ENCODE data around the gene CZIB. TPM values are rescaled to one million over a fixed set of nuclear protein-coding genes. Genes with fewer than 3 reads are reported as not detected.

CZIB gene
- polyA plus RNA-seq, 3 donors = 55.3 to 62.2 (median 58.2) TPM

DNA sequence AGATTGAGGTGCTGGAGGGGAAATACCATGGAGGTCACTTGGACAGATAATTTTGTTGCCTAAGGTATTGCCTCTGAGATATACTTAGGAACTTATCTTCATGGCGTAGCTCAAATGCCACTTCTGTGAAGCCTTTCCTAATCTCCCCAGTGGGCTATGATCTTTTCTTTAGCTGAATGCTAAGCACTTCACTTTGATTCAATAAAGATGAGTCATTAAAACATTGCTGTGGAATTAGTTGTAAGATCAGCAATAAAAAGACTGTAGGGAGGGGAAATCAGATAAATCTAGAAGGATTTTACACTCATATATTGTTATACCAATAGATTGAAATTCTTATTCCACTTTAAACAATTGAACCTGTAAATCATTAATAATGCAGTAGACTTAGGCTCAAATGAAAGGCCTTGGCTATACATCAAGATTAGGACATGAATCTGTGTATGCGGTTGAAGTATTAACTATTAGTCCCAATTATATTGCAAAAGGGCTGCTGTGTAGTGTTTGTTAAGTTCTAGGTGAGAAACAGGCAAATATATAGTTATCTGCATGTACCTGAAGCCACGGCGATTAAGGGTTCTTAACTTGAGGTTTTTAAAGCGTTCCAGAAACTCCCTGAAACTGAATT is 37.1 kb upstream of the CZIB start:
- Histone ChIP-seq H3K4me1 (ENCODE audit: control insufficient read depth in 1 of 2, insufficient read depth in 2 of 2, low read length in 2 of 2) (no peaks in the 10 kb centered on the region), H3K4me3 (replicated peaks in 1 of 3; ENCODE audit: low read depth in 2 of 3, low read length in 3 of 3) (no peak overlapping the region), H3K27ac (ENCODE audit: low read depth in 1 of 2, low read length in 2 of 2) (no peak overlapping the region), H4K20me1 (ENCODE audit: insufficient read depth, low read length) (no peaks in the 10 kb centered on the region), H2AFZ (ENCODE audit: insufficient read depth, low read depth, low read length, poor library complexity, severe bottlenecking) (no peak overlapping the region), H3K4me2 (replicated peaks; ENCODE audit: extremely low read depth, low read length, poor library complexity, severe bottlenecking) (no peak overlapping the region), H3K9ac (ENCODE audit: insufficient read depth, low read length, poor library complexity, severe bottlenecking) (no peak overlapping the region), H3K27me3 (ENCODE audit: control insufficient read depth in 2 of 2, insufficient read depth in 2 of 2, low read length in 2 of 2) (no peaks in the 10 kb centered on the region), H3K79me2 (ENCODE audit: insufficient read depth, low read length) (no peaks in the 10 kb centered on the region), H3K9me3 (replicated peaks in 1 of 2; ENCODE audit: control insufficient read depth in 1 of 2, insufficient read depth in 1 of 2, low read length in 2 of 2) (no peaks in the 10 kb centered on the region), H3K36me3 (replicated peaks in 1 of 2; ENCODE audit: control insufficient read depth in 1 of 2, insufficient read depth in 2 of 2, low read length in 2 of 2) (peaks cover 79 to 98% of the 10 kb centered on the region in 2 donors)
- intact Hi-C loops (cut with micrococcal nuclease) = no loop called here
- Mint-ChIP-seq H3K9me3 (no peaks in the 10 kb centered on the region), H3K36me3 (peaks cover 83 to 85% of the 10 kb centered on the region in 2 donors), H3K4me1 (no peaks in the 10 kb centered on the region), H3K27ac (no peak overlapping the region), H3K27me3 (ENCODE audit: low read depth in 3 of 3) (peaks cover 0 to 2% (median 0%) of the 10 kb centered on the region in 3 donors), H3K4me3 (no peak overlapping the region)
- TF ChIP-seq, protein P1, sequence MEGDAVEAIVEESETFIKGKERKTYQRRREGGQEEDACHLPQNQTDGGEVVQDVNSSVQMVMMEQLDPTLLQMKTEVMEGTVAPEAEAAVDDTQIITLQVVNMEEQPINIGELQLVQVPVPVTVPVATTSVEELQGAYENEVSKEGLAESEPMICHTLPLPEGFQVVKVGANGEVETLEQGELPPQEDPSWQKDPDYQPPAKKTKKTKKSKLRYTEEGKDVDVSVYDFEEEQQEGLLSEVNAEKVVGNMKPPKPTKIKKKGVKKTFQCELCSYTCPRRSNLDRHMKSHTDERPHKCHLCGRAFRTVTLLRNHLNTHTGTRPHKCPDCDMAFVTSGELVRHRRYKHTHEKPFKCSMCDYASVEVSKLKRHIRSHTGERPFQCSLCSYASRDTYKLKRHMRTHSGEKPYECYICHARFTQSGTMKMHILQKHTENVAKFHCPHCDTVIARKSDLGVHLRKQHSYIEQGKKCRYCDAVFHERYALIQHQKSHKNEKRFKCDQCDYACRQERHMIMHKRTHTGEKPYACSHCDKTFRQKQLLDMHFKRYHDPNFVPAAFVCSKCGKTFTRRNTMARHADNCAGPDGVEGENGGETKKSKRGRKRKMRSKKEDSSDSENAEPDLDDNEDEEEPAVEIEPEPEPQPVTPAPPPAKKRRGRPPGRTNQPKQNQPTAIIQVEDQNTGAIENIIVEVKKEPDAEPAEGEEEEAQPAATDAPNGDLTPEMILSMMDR (IDR thresholded peaks at IDR 0.05) = no peak
- 94% methylated on average over 2 of the region's 5 CpGs for WGBS (ENCODE audit: insufficient coverage)
- DNase-seq = no peak

DNA sequence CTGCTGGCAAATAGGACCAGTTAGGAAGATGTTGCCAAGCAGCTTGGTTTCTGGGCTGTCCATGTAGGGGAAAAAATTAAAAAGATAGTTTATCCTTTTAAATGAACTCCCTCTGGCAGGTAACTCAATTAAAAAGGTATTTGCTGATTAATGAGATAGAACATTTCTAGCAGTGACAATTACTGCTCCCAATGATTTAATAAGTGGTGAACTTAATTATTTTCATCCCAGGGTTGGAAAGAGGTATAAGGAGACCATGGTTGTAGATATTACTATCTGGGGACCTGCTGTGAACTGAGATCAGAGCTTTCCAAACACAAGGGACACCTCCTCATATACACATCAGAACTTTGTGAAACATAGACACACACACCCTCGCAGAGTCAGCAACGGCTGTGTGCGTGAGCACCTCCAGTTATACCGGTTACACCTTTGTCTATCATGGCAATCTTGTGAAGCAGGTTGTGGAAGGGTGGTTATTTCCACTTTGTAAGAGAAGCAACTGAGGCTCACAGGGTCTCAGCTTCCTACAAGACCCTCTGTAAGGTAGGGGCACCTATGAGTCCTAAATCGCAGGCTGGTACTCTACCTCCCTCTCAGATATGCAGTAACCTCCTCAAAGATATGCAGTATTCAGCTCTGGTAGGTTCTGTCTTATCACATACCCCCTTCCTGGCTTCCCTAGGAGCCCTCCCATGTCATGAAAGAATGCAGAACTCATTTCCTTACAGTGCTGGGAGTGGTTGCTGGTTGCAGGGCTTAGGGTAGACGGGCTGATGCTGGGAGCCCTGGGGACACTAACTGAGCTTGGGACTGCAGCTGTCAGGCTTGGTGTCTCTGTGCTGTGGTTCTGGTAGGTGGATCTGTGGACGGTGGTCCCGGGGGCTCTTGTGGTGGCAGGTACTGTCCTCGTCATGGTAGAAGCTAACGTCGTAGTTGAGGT is 36.3 kb upstream of the CZIB start:
- H3K36me3 Mint-ChIP-seq = peaks cover 79 to 82% of the 10 kb centered on the region in 2 donors
- no peaks in the 10 kb centered on the region for H3K4me1 ChIP-seq (ENCODE audit: control insufficient read depth in 1 of 2, insufficient read depth in 2 of 2, low read length in 2 of 2)
- peak overlapping the region in 2 of 7 donors; percentile 32 to 33 for H3K27ac Mint-ChIP-seq
- no peak overlapping the region for H3K4me3 Mint-ChIP-seq
- TF ChIP-seq, protein P1 (IDR thresholded peaks at IDR 0.05) = no peak
- 99% methylated on average over 6 of the region's 11 CpGs for WGBS (ENCODE audit: insufficient coverage)
- H4K20me1 ChIP-seq (ENCODE audit: insufficient read depth, low read length) = no peaks in the 10 kb centered on the region
- H3K27ac ChIP-seq (ENCODE audit: low read depth in 1 of 2, low read length in 2 of 2) = no peak overlapping the region
- H3K79me2 ChIP-seq (ENCODE audit: insufficient read depth, low read length) = no peaks in the 10 kb centered on the region
- H3K27me3 ChIP-seq (ENCODE audit: control insufficient read depth in 2 of 2, insufficient read depth in 2 of 2, low read length in 2 of 2) = no peaks in the 10 kb centered on the region
- no peaks in the 10 kb centered on the region for H3K9me3 Mint-ChIP-seq
- H2AFZ ChIP-seq (ENCODE audit: insufficient read depth, low read depth, low read length, poor library complexity, severe bottlenecking) = no peak overlapping the region
- no peak for DNase-seq
- no peak overlapping the region for H3K4me3 ChIP-seq (replicated peaks in 1 of 3; ENCODE audit: low read depth in 2 of 3, low read length in 3 of 3)
- no peaks in the 10 kb centered on the region for H3K9me3 ChIP-seq (replicated peaks in 1 of 2; ENCODE audit: control insufficient read depth in 1 of 2, insufficient read depth in 1 of 2, low read length in 2 of 2)
- H3K9ac ChIP-seq (ENCODE audit: insufficient read depth, low read length, poor library complexity, severe bottlenecking) = no peak overlapping the region
- intact Hi-C loops (cut with micrococcal nuclease) = no loop called here
- no peaks in the 10 kb centered on the region for H3K4me1 Mint-ChIP-seq
- peaks cover 71 to 97% of the 10 kb centered on the region in 2 donors for H3K36me3 ChIP-seq (replicated peaks in 1 of 2; ENCODE audit: control insufficient read depth in 1 of 2, insufficient read depth in 2 of 2, low read length in 2 of 2)
- peaks cover 0 to 2% (median 0%) of the 10 kb centered on the region in 3 donors for H3K27me3 Mint-ChIP-seq (ENCODE audit: low read depth in 3 of 3)
- no peak overlapping the region for H3K4me2 ChIP-seq (replicated peaks; ENCODE audit: extremely low read depth, low read length, poor library complexity, severe bottlenecking)

Measured in CD14-positive monocyte (primary cell).